Inflammatory macrophage (primary cell): ENCODE measurements around the gene PPP2R2D.

Source experiments
- DNase-seq, 2 donors: peaks; one replicate each; pipeline ENCODE4 v3.0.0-alpha.2; 2020 to 2022

PPP2R2D gene

GRCh38 chr10:131890276-131891195 lies 10.3 kb upstream of the PPP2R2D start:
- no peak for DNase-seq

GRCh38 chr10:131891196-131891928 lies 9.4 kb upstream of the PPP2R2D start:
- no peak for DNase-seq

- DNase-seq = no peak
Measured at GRCh38 chr10:131891929-131892805, 8.6 kb upstream of the PPP2R2D start.

GRCh38 chr10:131892806-131893675 lies 7.8 kb upstream of the PPP2R2D start:
- DNase-seq = no peak

- no peak for DNase-seq
Measured at GRCh38 chr10:131895116-131895515, 5.7 kb upstream of the PPP2R2D start.

GRCh38 chr10:131896403-131896802 lies 4.4 kb upstream of the PPP2R2D start:
- DNase-seq = peak; percentile 48 to 58

- DNase-seq = no peak
Measured at GRCh38 chr10:131897297-131897899, 3.4 kb upstream of the PPP2R2D start.

- DNase-seq = no peak
Measured at GRCh38 chr10:131898061-131898460, 2.7 kb upstream of the PPP2R2D start.

- no peak for DNase-seq
Measured at GRCh38 chr10:131898713-131899112, 2.1 kb upstream of the PPP2R2D start.

- no peak for DNase-seq
Measured at GRCh38 chr10:131899116-131899690, 1.6 kb upstream of the PPP2R2D start.

GRCh38 chr10:131899695-131900349 lies 986 bp upstream of the PPP2R2D start:
- DNase-seq = no peak

- peak; percentile 54 to 78 for DNase-seq
Measured at GRCh38 chr10:131901181-131901829, 497 bp downstream of the PPP2R2D start.

- no peak for DNase-seq
Measured at GRCh38 chr10:131902211-131902610, 1.4 kb downstream of the PPP2R2D start.

GRCh38 chr10:131902691-131903090 lies 1.9 kb downstream of the PPP2R2D start:
- no peak for DNase-seq

GRCh38 chr10:131905267-131905571 lies 4.4 kb downstream of the PPP2R2D start:
- DNase-seq = peak in 1 of 2 donors; percentile 12

GRCh38 chr10:131905603-131906268 lies 4.9 kb downstream of the PPP2R2D start:
- DNase-seq = no peak

GRCh38 chr10:131906269-131906639 lies 5.4 kb downstream of the PPP2R2D start:
- no peak for DNase-seq

GRCh38 chr10:131907679-131908078 lies 6.9 kb downstream of the PPP2R2D start:
- no peak for DNase-seq

GRCh38 chr10:131908151-131908550 lies 7.3 kb downstream of the PPP2R2D start:
- no peak for DNase-seq
